ENCODE measurements around the gene HOXD10.

- no peak for TF ChIP-seq EZH2 (optimal IDR thresholded peaks at IDR 0.05; ENCODE audit: low read depth, low read length)
- TF ChIP-seq CTCF (IDR thresholded peaks at IDR 0.05; ENCODE audit: low read length): no peak
- TF ChIP-seq EZH2phosphoT487 (IDR thresholded peaks at IDR 0.05; ENCODE audit: low read length): no peak
These were observed 15.2 kb downstream of the HOXD10 start for GRCh38 chr2:176131848-176132158.
